HG03457 (cell line): ENCODE data around the gene PPP1R9B.
A peak's percentile ranks its signal among the peaks of the same experiment; 100 is the strongest.

Experiments
- ATAC-seq: cut with Tn5 transposase; IDR thresholded peaks from one replicate; pipeline ENCODE4 v1.9.1; 2021; ENCODE audit warnings: moderate number of reproducible peaks; ENCODE audit not compliant: unreplicated experiment

PPP1R9B gene

GRCh38 chr17:50161023-50161910, 10.8 kb upstream of the PPP1R9B start:
- no peak for ATAC-seq

GRCh38 chr17:50157891-50158290, 7.4 kb upstream of the PPP1R9B start:
- ATAC-seq, result no peak

DNA sequence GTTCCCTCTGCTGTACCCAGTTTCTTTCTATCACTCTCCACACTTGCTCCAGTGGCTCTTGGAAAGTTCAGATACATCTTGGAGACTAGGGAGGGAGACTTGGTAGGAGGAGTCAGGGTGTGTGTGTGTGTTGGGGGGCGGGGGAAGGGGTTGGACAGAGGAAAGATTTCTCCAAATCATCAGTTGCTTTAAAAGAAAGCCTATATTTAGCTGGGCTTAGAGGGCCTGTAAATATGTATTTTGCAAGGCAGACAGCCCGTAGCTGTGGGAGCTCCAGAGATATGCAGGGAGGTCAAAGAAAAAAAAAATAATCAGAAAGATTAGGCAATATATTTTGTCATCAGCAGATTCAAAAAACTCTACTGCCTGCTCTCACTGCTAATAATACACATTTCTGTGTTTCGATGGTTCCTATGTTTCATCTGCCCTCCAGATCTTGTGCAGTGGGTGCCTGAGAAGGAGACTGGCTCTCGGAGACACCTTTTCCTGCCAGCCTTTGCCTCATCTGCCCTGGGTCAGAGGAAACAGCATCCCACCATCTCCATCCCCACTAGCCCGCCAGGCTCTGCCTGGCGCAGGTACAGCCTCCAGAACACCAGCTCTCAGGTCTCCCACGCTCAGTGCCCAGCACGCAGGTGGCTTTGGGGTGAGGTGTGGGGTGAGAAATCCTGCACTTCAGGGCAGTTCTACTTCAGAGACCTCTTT, 4.8 kb upstream of the PPP1R9B start:
- ATAC-seq, result no peak

DNA sequence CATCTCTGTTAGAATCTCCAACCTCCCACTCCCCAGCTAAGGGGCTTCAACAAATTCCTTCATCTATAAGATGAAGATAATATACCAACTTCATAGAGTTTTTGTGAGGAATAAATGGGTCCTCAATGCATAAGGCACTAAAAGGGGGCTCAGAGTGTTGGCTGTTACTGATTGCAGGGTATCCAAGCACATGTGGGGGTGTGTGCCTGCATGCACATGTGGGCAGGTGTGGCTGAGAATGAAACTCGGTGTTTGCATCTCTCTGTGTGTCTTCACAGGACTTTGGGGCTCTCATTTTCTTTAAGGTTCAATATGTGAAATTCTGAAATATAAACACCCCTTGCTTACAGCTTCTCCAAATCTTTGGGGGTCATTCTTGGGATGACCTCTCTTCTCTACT, 4.1 kb upstream of the PPP1R9B start:
- no peak for ATAC-seq

DNA sequence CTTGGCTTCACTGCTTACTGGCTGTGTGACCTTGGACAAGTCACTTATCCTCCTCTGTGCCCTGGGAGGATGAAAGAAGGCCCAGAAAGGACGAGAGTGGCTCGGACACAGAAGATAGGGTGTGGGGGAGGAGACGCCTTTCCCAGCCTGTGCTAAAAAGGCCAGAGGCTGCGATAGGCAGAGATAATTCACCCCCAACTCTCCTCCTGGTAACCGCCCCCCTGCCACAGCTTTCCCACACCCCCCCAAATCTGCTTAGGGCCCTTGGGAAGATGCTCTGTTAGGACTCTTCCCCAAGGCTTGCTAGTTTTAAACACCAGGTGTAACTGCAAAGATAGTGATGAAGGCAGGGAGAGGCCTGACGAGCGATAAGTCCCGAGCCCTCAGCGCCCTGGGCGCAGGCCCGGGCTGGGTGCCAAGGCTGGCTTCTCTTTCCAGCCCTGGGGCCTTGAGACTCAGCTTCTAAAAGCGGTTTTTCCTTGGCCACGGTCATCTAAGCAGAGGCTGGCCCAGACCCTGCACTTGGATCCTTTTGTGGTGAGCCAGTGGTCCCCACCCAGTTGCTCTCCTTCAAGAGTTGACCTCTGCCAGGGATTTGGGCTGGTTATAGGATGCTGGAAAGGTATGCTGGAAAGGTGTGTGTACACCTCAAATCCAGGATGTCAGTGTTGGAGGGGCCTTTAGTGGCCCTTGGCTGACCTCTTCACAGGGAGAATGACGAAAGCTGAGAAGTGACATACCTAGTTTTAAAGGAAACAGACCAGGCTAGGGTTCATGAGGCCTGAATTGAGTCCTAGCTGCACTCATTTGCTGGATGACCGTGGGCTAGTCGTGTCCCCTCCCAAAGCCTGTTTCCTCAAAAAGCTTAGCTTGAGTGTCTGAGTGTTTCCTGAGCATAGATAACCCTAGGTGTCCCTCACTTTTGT, 3.4 kb upstream of the PPP1R9B start:
- no peak for ATAC-seq

DNA sequence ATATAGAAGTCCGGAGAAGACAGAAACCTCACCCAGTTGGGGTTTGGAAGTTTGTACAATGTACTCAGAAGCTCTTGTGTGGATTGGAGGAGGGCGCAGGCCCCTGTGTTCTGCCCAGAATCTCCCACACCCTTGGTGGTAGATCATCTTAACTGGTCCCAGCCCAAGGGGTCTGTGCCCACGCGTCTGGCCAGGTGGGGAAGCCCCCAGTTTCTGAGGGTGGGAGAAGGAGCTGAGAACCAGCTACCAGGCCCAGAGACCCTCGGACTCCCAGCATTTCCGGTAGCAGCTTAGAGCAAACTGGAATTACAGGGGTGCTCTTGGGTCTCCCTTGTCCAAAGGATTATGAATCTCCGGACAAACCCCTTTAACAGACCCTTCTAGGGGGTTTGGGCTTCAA, 2.3 kb upstream of the PPP1R9B start:
- no peak for ATAC-seq

DNA sequence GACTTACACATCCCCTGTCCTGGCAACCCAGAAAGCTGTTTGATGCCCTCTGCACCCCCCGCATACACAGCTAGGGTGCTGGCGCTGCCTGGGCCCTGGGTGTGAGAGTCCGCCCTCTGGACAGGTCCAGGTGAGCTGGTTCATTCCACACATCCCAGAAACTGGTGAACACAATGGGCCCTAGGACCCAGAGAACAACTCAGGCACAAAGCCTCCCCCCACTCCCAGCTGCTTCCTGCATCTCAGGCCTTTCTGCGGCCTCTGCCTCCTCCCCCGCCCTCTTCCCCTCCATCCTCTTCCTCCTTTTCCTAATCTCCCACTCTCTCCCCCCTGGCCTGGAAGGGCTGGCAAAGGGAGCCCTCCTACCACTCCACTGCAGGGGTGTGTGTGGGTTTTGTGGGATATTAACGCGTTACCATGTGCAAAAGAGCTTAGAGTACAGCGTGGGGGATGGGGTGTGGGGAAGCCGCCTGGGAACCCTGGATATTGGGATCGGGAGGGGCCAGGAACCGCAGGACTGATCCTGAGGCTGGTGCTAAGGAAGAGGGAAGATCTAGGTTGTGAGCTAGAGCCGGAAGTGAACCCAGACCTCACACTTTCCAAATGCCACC, 1.6 kb upstream of the PPP1R9B start:
- no peak for ATAC-seq

DNA sequence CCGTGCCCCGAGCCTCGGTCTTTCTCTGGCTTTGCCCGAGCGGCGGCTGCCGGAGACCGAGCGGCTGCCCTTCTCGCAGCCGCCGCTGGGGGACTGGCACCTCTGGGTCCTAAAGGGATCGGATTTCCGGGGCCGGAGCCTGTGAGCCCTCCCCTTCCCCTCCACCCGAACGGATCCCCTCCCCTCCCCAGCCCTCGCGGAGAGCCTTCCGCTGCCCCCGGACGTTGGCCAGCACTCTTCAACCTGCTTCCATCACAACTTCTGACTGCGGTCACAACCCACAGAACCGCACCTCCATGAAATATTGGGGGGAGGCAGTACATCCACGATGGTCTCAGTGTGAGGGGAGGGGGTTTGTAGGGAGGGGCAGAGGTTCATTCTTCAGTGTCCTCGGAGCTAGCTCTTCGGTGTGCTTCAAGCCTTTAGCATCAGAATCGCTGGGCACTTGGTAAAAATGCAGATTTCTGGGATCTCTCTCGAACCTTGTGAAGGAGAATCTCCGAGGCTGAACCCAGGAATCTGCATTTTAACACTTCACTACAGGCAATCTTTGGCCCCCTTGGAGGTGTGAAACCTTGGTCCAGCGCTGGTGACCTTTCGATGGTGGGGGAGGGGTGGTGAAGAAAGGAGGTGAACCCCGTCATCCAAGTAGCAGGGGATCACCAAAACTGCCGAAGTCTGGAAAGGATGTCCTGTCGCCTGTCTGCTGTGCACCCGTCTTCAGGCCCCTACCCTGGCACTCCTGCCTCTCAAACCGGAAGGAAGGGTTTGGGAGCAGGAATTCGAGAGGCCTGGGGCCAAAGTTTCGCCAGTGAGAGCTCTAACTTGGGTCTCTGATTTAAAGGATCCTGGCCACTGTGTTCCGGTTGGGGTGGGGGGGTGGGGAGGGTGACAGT, 812 bp upstream of the PPP1R9B start:
- no peak for ATAC-seq

DNA sequence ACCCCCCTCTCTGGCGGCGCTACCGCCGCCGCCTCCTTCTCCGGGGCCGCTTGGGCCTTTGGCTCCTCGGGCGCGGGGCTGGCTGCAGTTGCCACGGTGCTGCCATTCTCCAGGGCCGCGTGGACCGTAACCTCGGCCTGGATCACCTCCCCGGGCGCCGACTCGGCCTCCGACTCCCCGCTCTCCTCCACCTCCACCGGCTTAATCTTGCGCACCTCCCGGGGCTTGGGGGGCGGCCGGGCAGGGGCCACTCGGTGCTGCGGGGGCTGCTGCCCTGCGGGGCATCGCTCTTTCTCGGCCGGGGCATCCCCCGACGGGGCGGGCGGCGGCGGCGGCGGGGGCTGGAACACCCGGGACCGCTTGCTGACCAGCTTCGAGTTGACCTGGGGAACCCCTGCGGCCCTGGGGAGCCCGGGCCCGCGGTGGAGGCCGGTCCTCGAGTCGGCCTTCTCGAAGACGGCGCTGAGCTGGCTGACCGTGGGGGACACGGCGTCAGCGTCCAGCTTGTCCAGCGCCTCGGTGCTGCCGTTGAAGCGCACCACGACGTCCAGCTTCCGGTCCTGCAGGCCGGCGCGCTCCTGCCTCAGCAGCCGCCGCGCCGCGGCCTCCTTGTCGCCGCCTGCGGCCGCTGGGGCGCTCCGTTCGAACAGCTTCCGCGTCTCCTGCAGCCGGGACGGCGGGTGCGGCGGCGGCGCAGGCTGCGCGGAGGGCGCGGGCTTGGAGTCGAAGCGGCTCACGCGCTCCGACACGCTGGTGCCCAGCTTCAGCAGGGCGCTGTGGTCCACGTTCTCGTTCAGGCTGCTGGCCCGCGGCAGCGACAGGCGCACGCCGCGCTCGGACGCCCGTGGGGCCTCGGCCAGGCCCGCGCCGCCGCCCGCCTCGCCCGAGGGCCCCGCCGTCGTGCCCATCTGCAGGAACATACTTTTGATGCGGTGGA, 792 bp downstream of the PPP1R9B start:
- no peak for ATAC-seq

DNA sequence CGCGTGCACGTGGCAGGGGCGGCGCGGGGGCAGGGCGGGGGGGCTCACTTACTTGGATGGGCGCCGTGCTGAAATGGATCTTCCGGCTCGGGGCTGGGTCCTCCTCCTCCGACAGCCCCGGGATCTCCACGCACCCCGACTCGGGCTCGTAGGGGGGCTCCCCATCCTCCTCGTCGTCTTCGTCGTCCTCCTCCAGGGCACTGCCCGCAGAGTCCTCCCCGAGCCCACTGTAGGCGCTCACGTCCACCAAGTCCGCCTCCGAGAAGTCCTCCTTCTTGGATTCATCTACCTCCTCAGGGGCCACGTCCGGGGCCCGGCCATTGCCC, 1.4 kb downstream of the PPP1R9B start:
- no peak for ATAC-seq

GRCh38 chr17:50148226-50149090, 2.0 kb downstream of the PPP1R9B start:
- peak; percentile 36 for ATAC-seq

DNA sequence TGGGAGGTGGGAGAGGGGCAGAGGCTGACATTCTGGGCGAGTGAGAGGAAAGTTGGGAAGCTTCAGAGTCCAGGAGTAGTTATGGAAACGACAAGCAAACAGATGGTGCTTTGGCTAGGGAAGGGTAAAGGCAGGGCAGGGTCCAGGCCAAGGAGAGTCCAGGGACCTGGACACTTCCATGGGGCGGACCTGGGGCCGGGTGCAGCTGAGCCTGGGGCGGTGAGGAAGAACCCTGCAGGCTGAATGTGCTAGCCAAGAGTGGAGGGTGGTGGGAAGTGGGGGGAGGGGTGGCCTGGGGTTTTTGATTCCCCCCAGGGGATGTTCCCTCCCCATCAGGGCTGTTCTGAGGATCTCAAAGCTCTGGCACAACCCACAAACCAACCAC, 2.6 kb downstream of the PPP1R9B start:
- ATAC-seq, result no peak

- ATAC-seq, result no peak
These were observed 3.4 kb downstream of the PPP1R9B start for GRCh38 chr17:50146927-50147665.

- no peak for ATAC-seq
These were observed 4.1 kb downstream of the PPP1R9B start for GRCh38 chr17:50146230-50146926.

GRCh38 chr17:50145532-50146229, 4.8 kb downstream of the PPP1R9B start:
- ATAC-seq, result no peak
